K562 (cell line): ENCODE results near the gene ELMO1. TPM values are rescaled to one million over a fixed set of nuclear protein-coding genes. Genes with fewer than 3 reads are reported as not detected.

Source experiments
- ATAC-seq: fragments of 200-7000 bp; cut with Tn5 transposase; 3 replicates; pipeline ENCODE4 v1.9.1; 2020; ENCODE audit warnings: moderate library complexity
- BruUV-seq: library from RNA; stranded (reverse); fragments of 400-500 nt; replicated peaks from 2 replicates; lab custom pipeline; 2021; lab: Mats Ljungman, UMichigan
- CTCF ChIA-PET: fragments of 300-600 bp; formaldehyde crosslinking; extraction: SDS; loops from one replicate; lab custom pipeline; 2021; ENCODE audit warnings: low intra/inter-chr PET ratio; lab: Yijun Ruan, JAX
- POLR2A ChIA-PET: fragments of 300-600, 350-650 bp; sonication (Branson Sonifier 250); formaldehyde crosslinking; extraction: SDS; loops from one replicate; lab custom pipeline; 2021; ENCODE audit warnings: antibody characterized with exemption, inconsistent platforms; lab: Yijun Ruan, JAX
- DNase-seq, 4 experiments: peaks; one replicate each; pipeline versions ENCODE4 v3.0.0 to v3.0.0-alpha.2; 2011 to 2018; ENCODE audit warnings: low spot score in 3 of 4, mixed read lengths in 3 of 4; ENCODE audit errors: extremely low read depth in 1 of 4
- FAIRE-seq: peaks from 2 replicates; lab custom pipeline; 2011; peaks lifted over from hg19 to GRCh38; lab: Jason Lieb, UNC
- H2AFZ ChIP-seq: 2 replicates; pipeline ENCODE4 v1.6.0; 2011; ENCODE audit warnings: low read depth, low read length, control low read depth, inconsistent platforms
- H3K27ac ChIP-seq: fragments of 200-600 bp; 3 replicates; pipeline ENCODE4 v1.8.0; 2011; ENCODE audit warnings: low read depth, mild to moderate bottlenecking, control low read depth, inconsistent platforms, low read length, moderate library complexity, mixed read lengths; ENCODE audit errors: extremely low read depth
- H3K27me3 ChIP-seq, 2 experiments: fragments of 300-600 bp in 1 of 2; 2 replicates in 1 of 2; 3 replicates in 1 of 2; pipeline versions ENCODE4 v1.6.0 to v1.8.0; 2011; ENCODE audit warnings: inconsistent platforms in 2 of 2, low read length in 2 of 2, mild to moderate bottlenecking in 1 of 2, mixed read lengths in 1 of 2, moderate library complexity in 1 of 2; ENCODE audit not compliant: control insufficient read depth in 2 of 2, insufficient read depth in 2 of 2
- H3K36me3 ChIP-seq: fragments of 300-600 bp; 3 replicates; pipeline ENCODE4 v1.8.0; 2011; ENCODE audit warnings: mild to moderate bottlenecking, low read length, inconsistent platforms; ENCODE audit not compliant: control insufficient read depth, insufficient read depth
- H3K4me1 ChIP-seq, 2 experiments: fragments of 200-600 bp in 1 of 2; replicated peaks in 1 of 2; 2 replicates in 1 of 2; 3 replicates in 1 of 2; pipeline versions ENCODE4 v1.5.1 to v1.8.0; 2011; ENCODE audit warnings: inconsistent platforms in 2 of 2, low read length in 2 of 2, mild to moderate bottlenecking in 1 of 2, mixed read lengths in 1 of 2, moderate library complexity in 1 of 2; ENCODE audit not compliant: control insufficient read depth in 2 of 2, insufficient read depth in 2 of 2
- H3K4me2 ChIP-seq: 2 replicates; pipeline ENCODE4 v1.6.1; 2011; ENCODE audit warnings: low read length, control low read depth, inconsistent platforms, mixed read lengths; ENCODE audit not compliant: insufficient read depth
- H3K4me3 ChIP-seq: fragments of 200-600 bp; sonication (generic), shearing (Covaris generic); 2 replicates; pipeline ENCODE4 v1.5.1; 2016; ENCODE audit warnings: control low read depth, inconsistent platforms
- H3K79me2 ChIP-seq: fragments of 200-600 bp; 3 replicates; pipeline ENCODE4 v1.8.0; 2011; ENCODE audit warnings: low read length, inconsistent platforms; ENCODE audit not compliant: control insufficient read depth, insufficient read depth
- H3K9ac ChIP-seq, 2 experiments: 2 replicates each; pipeline versions ENCODE4 v1.6.0 to v1.6.1; 2011; ENCODE audit warnings: low read depth in 2 of 2, low read length in 2 of 2, control low read depth in 1 of 2, inconsistent platforms in 1 of 2, mild to moderate bottlenecking in 1 of 2, mixed read lengths in 1 of 2; ENCODE audit not compliant: insufficient read depth in 1 of 2
- H3K9me1 ChIP-seq: one replicate; pipeline ENCODE4 v1.6.0; 2011; ENCODE audit warnings: inconsistent platforms, mild to moderate bottlenecking, low read length, moderate library complexity; ENCODE audit not compliant: control insufficient read depth, insufficient read depth
- H3K9me3 ChIP-seq: replicated peaks from 2 replicates; pipeline ENCODE4 v1.5.1; 2011; ENCODE audit warnings: low read depth, low read length, inconsistent platforms; ENCODE audit not compliant: control insufficient read depth, insufficient read depth
- H4K20me1 ChIP-seq: replicated peaks from 2 replicates; pipeline ENCODE4 v1.6.1; 2011; ENCODE audit warnings: low read length, inconsistent platforms, mixed read lengths; ENCODE audit not compliant: control insufficient read depth, insufficient read depth
- MAFG ChIP-seq: fragments of 450-650 bp; conservative IDR thresholded peaks from 2 replicates; pipeline ENCODE4 v1.6.1; 2016; ENCODE audit warnings: missing genetic modification characterization, missing compliant biosample characterization
- MBD1 ChIP-seq: fragments of 250-450 bp; sonication (Bioruptor Pico); IDR thresholded peaks from 2 replicates; pipeline ENCODE4 v1.8.0; 2022; ENCODE audit warnings: inconsistent platforms
- MTA1 ChIP-seq: fragments of 450-650 bp; IDR thresholded peaks from 2 replicates; pipeline ENCODE4 v1.6.1; 2017; ENCODE audit warnings: borderline replicate concordance
- MYNN ChIP-seq, 2 experiments: sonication (generic); formaldehyde crosslinking in 1 of 2; IDR thresholded peaks; 2 replicates each; pipeline versions ENCODE4 v1.5.0 to v1.6.1; 2016 to 2020; ENCODE audit warnings: antibody characterized with exemption in 1 of 2, missing genetic modification reagents in 1 of 2
- POLR3G ChIP-seq: IDR thresholded peaks from 2 replicates; pipeline ENCODE4 v1.6.1; 2011; ENCODE audit not compliant: insufficient read length, insufficient replicate concordance; ENCODE audit errors: extremely low read depth
- SMC3 ChIP-seq: conservative IDR thresholded peaks from 2 replicates; pipeline ENCODE4 v1.6.1; 2011; ENCODE audit warnings: low read depth, low read length, improper control_type of control experiment; ENCODE audit not compliant: insufficient read depth
- ZKSCAN3 ChIP-seq: fragments of 250-450 bp; sonication (Bioruptor Pico); IDR thresholded peaks from 2 replicates; pipeline ENCODE4 v1.4.0; 2020
- WGBS: fragments of 100-300 bp; shearing (Covaris generic); methylation state at CpG from one replicate; pipeline ENCODE4 v1.1.6; 2016; ENCODE audit warnings: low coverage, mixed read lengths; ENCODE audit not compliant: insufficient coverage; ENCODE audit errors: missing lambda C conversion rate; 5-methylcytosine and 5-hydroxymethylcytosine counted together
- in situ Hi-C: fragments of 300-500 bp; cut with MboI; formaldehyde crosslinking; loops from 4 replicates; pipeline ENCODE4 v1.15.0; 2018; ENCODE audit warnings: inconsistent platforms, mixed read lengths
- intact Hi-C: fragments of 100-400 bp; cut with micrococcal nuclease; formaldehyde crosslinking; loops from 2 replicates; pipeline ENCODE4 v1.14.2; 2022
- polyA plus RNA-seq, 8 experiments: library from polyadenylated mRNA; depleted of rRNA in 4 of 8; stranded (reverse) in 5 of 8; unstranded in 3 of 8; fragments of >200 nt; fragmentation: Nextera tagmentation in 2 of 8; fragmentation: Illumina TruSeq in 1 of 8; extraction: Ambion mirVana in 2 of 8; extraction: Trizol in 1 of 8; gene quantifications; 2 replicates each; pipeline versions ENCODE4 v1.2.1 to v1.2.3, GENCODE V29; 2011 to 2014; ENCODE audit warnings: inconsistent platforms in 1 of 8, missing spikeins in 1 of 8
- total RNA-seq, 7 experiments: library from RNA; depleted of rRNA in 6 of 7; stranded (reverse); fragments of >200 nt in 6 of 7; fragmentation: Illumina TruSeq in 2 of 7; extraction: Trizol in 2 of 7; gene quantifications; 2 replicates each; pipeline versions ENCODE4 v1.2.1 to v1.2.3, GENCODE V29; 2011 to 2021; ENCODE audit warnings: low replicate concordance in 1 of 7
- TF ChIP-seq, protein P1 (sequence below): fragments of 200-800 bp; sonication (Bioruptor generic); IDR thresholded peaks from 2 replicates; pipeline ENCODE4 v1.6.1; 2016; ENCODE audit warnings: missing genetic modification characterization, missing compliant biosample characterization
- TF ChIP-seq, protein P2 (sequence below): fragments of 250-450 bp; sonication (Bioruptor Pico); IDR thresholded peaks from 2 replicates; pipeline ENCODE4 v1.5.0; 2021
- TF ChIP-seq, protein P3 (sequence below): sonication (generic); formaldehyde crosslinking; IDR thresholded peaks from 2 replicates; pipeline ENCODE4 v1.8.1; 2023; ENCODE audit warnings: missing genetic modification reagents, mild to moderate bottlenecking, borderline replicate concordance

The ELMO1 gene
- total and polyA plus RNA-seq, 9 of the 15 experiments (the other 6 are each of a cell fraction or from before 2014, with no cell fraction given) = 0.36 to 7.2 (median 3.6) TPM

GRCh38 chr7:37267251-37267650 is 181.4 kb downstream of the ELMO1 start:
- Histone ChIP-seq H3K9ac (no peak overlapping the region), H4K20me1 (no peaks in the 10 kb centered on the region), H3K9me1 (peaks cover 2% of the 10 kb centered on the region), H3K9me3 (no peaks in the 10 kb centered on the region), H3K79me2 (no peaks in the 10 kb centered on the region), H3K27me3 (peaks cover 3 to 6% of the 10 kb centered on the region in 2 experiments; a peak in 2 of 5 replicates), H3K4me3 (no peak overlapping the region), H2AFZ (no peak overlapping the region), H3K4me1 (no peaks in the 10 kb centered on the region), H3K27ac (no peak overlapping the region), H3K36me3 (no peaks in the 10 kb centered on the region), H3K4me2 (no peak overlapping the region)
- FAIRE-seq = no peak
- in situ Hi-C loops (no loop called here), intact Hi-C loops (no loop called here)
- no peak for ATAC-seq
- no peak for DNase-seq
- CTCF ChIA-PET = no interaction called here
- WGBS = 64% methylated on average over 8 of the region's 8 CpGs
- BruUV-seq = no TSS peak
- POLR2A ChIA-PET = interaction anchor here (1.2 kb wide), 1 partner anchor 10 kb away, joined by 3 read pairs; no protein-coding TSS in a partner anchor
- TF ChIP-seq MTA1 = no peak
- TF ChIP-seq SMC3 = no peak
- TF ChIP-seq, protein P1, sequence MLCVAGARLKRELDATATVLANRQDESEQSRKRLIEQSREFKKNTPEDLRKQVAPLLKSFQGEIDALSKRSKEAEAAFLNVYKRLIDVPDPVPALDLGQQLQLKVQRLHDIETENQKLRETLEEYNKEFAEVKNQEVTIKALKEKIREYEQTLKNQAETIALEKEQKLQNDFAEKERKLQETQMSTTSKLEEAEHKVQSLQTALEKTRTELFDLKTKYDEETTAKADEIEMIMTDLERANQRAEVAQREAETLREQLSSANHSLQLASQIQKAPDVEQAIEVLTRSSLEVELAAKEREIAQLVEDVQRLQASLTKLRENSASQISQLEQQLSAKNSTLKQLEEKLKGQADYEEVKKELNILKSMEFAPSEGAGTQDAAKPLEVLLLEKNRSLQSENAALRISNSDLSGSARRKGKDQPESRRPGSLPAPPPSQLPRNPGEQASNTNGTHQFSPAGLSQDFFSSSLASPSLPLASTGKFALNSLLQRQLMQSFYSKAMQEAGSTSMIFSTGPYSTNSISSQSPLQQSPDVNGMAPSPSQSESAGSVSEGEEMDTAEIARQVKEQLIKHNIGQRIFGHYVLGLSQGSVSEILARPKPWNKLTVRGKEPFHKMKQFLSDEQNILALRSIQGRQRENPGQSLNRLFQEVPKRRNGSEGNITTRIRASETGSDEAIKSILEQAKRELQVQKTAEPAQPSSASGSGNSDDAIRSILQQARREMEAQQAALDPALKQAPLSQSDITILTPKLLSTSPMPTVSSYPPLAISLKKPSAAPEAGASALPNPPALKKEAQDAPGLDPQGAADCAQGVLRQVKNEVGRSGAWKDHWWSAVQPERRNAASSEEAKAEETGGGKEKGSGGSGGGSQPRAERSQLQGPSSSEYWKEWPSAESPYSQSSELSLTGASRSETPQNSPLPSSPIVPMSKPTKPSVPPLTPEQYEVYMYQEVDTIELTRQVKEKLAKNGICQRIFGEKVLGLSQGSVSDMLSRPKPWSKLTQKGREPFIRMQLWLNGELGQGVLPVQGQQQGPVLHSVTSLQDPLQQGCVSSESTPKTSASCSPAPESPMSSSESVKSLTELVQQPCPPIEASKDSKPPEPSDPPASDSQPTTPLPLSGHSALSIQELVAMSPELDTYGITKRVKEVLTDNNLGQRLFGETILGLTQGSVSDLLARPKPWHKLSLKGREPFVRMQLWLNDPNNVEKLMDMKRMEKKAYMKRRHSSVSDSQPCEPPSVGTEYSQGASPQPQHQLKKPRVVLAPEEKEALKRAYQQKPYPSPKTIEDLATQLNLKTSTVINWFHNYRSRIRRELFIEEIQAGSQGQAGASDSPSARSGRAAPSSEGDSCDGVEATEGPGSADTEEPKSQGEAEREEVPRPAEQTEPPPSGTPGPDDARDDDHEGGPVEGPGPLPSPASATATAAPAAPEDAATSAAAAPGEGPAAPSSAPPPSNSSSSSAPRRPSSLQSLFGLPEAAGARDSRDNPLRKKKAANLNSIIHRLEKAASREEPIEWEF (CRISPR knock-in tag) = no peak
- no peak for TF ChIP-seq MAFG (tag)
- TF ChIP-seq MYNN (IDR thresholded peaks at IDR 0.05) = no peak
- no peak for TF ChIP-seq MYNN (CRISPR knock-in tag; IDR thresholded peaks at IDR 0.05)
- TF ChIP-seq, protein P2, sequence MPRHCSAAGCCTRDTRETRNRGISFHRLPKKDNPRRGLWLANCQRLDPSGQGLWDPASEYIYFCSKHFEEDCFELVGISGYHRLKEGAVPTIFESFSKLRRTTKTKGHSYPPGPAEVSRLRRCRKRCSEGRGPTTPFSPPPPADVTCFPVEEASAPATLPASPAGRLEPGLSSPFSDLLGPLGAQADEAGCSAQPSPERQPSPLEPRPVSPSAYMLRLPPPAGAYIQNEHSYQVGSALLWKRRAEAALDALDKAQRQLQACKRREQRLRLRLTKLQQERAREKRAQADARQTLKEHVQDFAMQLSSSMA (CRISPR knock-in tag) = no peak
- no peak for TF ChIP-seq MBD1 (CRISPR knock-in tag)
- TF ChIP-seq, protein P3, sequence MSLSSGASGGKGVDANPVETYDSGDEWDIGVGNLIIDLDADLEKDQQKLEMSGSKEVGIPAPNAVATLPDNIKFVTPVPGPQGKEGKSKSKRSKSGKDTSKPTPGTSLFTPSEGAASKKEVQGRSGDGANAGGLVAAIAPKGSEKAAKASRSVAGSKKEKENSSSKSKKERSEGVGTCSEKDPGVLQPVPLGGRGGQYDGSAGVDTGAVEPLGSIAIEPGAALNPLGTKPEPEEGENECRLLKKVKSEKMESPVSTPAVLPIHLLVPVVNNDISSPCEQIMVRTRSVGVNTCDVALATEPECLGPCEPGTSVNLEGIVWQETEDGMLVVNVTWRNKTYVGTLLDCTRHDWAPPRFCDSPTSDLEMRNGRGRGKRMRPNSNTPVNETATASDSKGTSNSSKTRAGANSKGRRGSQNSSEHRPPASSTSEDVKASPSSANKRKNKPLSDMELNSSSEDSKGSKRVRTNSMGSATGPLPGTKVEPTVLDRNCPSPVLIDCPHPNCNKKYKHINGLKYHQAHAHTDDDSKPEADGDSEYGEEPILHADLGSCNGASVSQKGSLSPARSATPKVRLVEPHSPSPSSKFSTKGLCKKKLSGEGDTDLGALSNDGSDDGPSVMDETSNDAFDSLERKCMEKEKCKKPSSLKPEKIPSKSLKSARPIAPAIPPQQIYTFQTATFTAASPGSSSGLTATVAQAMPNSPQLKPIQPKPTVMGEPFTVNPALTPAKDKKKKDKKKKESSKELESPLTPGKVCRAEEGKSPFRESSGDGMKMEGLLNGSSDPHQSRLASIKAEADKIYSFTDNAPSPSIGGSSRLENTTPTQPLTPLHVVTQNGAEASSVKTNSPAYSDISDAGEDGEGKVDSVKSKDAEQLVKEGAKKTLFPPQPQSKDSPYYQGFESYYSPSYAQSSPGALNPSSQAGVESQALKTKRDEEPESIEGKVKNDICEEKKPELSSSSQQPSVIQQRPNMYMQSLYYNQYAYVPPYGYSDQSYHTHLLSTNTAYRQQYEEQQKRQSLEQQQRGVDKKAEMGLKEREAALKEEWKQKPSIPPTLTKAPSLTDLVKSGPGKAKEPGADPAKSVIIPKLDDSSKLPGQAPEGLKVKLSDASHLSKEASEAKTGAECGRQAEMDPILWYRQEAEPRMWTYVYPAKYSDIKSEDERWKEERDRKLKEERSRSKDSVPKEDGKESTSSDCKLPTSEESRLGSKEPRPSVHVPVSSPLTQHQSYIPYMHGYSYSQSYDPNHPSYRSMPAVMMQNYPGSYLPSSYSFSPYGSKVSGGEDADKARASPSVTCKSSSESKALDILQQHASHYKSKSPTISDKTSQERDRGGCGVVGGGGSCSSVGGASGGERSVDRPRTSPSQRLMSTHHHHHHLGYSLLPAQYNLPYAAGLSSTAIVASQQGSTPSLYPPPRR (CRISPR knock-in tag) = no peak
- TF ChIP-seq POLR3G = no peak
- no peak for TF ChIP-seq ZKSCAN3 (CRISPR knock-in tag)
